Dedifferentiated amniotic fluid mesenchymal stem cell (primary cell): ENCODE results near the gene CXCL5.
"Not testable (repeated sequence)": the region's sequence is repeated elsewhere in the genome, so short reads cannot be mapped to it uniquely, and the experiment has no call there.

ENCODE experiments used
- DNase-seq: peaks from one replicate; pipeline ENCODE4 v3.0.0-alpha.2; 2016; ENCODE audit errors: extremely low spot score

Gene CXCL5

DNA sequence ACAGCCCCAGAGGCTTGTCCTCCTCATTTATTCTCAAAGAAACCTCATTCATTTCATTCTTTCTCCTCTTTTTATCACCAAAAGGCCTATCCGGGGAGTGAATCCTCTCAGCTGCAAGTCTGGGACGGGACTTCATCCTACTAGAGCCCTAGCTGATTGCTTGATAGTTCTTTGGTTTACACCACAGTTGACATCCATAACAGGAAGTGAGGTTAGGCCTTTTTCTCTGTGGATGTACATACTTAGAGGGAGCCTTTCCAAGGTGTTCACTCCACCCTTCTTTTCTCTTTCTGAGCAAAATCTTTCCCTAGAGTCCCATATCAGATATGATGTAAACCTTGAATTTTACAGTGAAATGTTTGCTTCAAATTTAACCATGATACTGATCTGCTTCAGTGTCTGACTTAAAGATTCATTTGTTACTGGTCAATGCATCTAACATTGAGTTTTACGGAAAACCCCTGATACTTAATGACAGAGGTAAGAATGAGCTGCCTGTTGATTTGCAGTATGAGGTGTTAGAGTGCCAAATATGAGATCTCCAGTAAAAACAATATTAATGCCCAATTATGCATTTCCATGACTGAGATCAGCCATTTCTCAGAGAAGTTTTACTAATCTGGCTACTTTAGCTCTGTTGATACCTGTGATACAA is 16.8 kb upstream of the CXCL5 start:
- no peak for DNase-seq

DNA sequence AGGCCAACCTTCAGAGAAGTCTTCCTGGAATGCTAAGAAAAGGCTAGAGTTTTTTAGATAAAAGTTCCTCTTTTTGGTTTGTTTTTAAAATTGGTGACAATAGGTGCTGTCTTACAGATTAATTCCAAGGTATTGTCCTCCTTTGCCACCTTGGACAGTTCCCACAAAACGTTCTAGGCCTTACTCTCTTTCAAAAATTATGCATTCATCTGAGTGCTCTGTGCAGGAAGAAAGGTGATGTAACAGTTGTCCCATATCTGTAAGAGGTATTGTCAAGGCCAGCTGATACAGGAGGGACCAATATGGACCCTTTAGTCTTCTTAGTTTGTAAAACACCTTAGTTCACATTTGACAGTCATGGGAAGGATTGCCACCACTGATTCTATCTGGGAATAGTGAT is 15.9 kb upstream of the CXCL5 start:
- DNase-seq, result no peak

DNA sequence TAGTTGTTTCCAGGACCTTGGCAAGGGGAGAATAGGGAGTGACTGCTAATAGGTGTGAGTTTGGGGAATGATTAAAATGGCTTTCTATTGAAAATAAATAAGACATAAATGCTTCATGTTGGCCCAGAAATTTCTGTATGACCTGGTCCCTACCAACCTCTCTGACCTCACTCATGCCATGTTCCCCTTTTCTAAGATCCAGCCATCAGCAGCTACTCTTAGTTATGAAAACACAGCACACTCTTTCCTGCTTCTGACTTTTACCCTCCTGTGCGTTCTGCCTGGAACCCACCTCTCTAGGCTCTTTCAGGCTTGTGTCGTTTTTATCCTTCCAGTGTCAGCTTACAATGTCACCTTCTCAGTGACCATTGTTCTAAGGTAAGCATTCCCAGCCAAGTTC is 14.8 kb upstream of the CXCL5 start:
- no peak for DNase-seq

DNA sequence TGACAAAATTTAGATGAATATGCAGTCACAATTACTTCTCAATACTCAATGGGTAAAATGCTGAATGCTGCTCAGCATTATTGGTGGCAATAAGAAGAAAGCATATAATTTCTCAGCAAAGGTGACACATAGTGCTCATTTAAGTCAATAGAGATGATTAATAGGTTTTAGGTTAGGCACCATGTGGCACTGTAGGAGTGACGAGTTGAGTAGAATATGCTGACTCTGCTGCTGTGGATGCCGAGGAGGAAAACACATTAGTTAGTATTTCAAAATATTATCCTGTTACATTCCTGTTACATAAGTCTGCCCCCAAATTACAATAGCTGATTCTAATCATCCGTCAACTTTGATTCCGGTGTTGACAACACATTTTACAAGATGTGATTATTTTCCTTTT is 13.7 kb upstream of the CXCL5 start:
- no peak for DNase-seq

- no peak for DNase-seq
These were observed 10.8 kb upstream of the CXCL5 start for GRCh38 chr4:74009307-74009706.

GRCh38 chr4:74006009-74006476 is 7.6 kb upstream of the CXCL5 start:
- DNase-seq, result no peak

DNA sequence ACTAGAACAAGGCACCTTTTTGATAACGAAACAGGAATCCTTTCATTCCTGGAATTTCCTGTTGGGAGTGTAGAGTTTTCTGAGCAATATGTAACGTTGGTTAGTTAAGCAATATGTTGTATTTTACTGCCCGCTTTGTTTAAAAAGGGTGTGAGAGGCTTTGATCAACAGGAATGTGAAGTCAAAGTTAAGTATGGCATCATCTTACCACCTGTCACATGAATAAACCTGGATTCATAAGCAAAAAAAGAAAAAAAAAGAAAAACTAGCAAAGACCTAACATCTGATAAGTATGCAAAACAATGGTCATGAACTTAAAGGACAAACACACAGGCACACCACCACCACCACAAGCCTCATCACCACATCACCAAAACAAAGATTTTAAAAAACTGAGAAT is 7.1 kb upstream of the CXCL5 start:
- no peak for DNase-seq

DNA sequence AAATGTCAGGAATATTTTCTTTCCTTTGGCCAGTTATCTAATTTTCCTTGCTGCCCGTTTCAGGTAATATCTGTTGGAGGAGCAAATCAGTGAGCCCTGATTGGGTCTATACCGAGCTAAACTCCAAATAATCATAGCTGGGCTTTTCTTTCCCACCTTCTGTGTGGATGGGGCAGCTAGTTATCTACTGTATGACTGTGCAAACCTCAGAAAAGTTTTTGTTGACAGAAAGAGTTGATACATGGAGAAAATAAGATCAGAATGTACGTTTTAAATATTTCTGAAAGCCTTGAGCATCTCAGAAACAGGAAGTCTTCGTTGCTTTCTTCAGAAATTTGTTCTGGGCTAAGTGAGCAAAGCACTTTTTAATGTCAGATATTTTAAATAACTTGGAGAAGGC is 6.2 kb upstream of the CXCL5 start:
- no peak for DNase-seq

- DNase-seq, result no peak
These were observed 1.8 kb upstream of the CXCL5 start for GRCh38 chr4:74000301-74000700.

GRCh38 chr4:73992050-73992449 is 6.4 kb downstream of the CXCL5 start:
- DNase-seq, result no peak

DNA sequence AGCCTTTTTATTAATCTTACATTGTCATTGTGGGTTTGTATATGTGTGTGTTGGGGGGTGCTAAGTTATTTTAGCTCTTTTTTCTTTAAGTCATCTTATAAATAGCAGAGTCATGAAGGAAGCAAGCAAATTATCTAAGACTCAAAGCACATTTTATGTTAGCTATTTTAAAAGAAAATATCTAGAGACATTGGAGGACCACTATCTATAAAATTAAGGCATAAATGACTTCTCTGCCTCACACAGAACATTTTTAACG is 6.8 kb downstream of the CXCL5 start:
- no peak for DNase-seq

DNA sequence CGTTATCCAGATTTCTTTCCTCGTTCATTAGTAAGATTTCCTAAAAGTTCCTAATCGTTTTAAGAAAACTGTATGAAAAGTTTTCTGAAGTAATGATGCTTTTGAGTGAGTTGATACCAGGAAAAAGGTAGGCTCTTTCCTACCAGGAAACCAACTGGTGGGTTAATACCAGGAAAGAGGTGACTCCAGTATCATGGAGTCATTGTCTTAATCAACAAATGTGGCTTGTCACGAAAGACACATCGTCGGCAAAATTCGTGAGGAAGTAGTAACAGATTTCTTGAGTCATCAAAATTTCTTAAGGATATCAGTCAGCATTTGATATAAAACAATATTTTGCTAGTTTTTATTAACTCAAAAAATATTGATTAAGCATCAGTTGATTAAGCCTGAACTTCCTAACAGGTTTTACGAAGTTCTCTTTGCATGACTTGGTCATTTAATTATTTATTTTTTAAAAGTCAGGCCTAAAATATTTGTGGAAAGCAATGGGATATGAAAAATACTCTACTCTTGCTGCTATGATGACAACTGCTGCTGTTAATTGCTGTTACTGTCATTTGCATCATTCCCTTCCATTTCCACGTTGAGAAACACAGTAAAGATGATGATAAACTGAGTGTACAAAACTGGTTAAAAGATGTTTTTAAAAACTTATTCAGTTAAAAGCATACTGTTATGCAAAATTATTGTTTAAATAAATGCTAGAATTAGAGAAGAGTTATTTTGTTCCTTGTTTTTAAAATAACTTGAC is 7.3 kb downstream of the CXCL5 start:
- no peak for DNase-seq

DNA sequence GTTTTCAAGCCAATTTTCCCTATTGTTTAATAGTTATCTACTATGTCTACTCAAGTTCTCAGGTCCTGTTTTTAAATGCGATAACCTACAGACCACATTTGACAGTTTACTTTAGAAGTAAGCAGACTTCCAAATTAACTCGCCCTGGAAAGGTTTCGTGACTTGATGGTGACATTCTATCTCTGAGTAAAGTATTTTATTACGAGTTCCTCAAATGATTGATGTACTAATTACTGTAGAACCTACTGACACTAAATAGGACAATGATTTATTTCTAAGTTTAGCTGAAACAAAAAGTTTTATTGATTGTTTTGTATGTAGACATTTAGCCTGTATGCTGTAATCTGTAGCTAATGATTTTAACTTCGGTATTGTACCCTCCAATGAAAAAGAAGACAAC is 8.5 kb downstream of the CXCL5 start:
- no peak for DNase-seq

DNA sequence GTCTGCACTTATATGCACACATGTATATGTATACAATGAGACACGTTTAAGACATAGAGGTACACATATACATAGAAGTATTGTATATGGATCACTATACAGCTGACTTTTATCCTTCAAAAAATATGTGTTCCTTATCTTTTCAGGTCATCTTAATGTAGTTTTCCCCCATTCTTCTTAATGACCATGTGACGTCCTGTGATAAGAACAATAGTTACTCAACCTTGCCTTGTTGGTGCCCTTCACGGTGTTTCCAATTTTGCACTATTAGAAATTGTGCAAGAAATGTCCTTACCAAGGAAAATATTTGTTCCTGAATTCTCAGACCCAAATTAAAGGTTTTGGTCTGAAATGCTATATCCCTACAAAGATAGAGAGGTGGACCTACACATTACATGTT is 9.4 kb downstream of the CXCL5 start:
- DNase-seq, result no peak

DNA sequence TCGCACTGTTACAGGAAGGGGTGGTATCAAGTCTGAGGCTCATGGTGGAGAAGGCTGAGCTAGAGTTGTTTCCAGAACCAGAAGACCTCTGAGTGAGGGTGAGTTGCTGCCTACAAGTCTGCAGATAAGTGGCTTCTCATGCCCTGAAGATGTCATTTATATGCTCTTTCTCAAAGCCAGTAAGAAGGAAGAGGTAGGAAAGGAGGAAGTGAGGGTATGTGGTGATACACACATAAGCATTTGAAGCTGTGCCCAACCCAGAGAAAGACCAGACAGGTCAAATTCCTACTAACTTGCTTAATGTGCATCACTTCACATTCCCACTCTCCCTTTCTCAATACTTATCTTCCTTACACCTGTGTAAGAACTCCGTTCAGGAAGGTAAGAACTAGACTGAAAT is 10.4 kb downstream of the CXCL5 start, which contains the start of gene PPBP:
TSS of gene PPBP (minus strand) at position 130 of the 400 bp plus-strand sequence. CDS start at position 43, 87 bp downstream.
- no peak for DNase-seq

DNA sequence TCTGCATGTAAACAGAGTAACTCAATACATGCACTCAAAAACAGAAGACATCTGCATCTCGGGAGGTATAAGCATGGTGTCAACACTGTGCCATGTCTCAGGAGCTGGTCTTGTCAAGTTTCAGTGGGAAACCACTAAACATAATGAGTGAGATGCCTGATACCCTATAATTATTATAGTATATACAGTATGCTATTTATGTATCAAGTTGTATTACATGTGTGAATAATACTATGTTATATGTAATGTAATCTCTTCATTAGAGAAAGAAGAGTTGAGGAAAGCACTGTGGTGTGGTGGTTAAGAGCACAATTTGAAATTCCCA is 13.0 kb downstream of the CXCL5 start:
- DNase-seq, result no peak

GRCh38 chr4:73984736-73985527 is 13.5 kb downstream of the CXCL5 start:
- no peak for DNase-seq

- not testable (repeated sequence) for DNase-seq
These were observed 17.3 kb downstream of the CXCL5 start for GRCh38 chr4:73981175-73981574.

DNA sequence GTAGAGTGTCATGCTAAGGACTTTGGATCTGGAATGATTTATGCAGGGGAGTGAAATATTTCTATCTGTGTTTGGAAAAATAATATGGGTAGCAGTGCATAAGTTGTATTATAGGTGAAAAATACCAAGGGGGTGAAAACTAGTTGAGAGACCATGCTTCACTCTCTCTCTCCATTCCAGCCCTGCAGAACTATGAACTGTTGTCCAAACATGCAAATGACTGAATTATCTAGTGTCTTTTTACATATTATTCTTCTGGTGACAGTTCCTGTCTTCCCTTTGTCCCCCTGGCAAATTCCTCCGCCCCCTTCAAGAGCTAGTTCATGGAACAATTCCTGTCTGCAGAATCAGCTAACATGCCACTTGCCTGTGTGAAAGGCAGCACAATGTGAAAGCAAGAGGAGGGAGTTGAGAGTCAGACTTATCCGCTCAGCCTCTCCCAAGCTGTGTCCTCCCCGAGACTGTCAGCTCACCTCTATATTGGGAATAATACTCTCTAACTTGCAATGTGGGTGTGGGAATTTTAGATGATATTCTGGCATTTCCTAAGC is 19.0 kb downstream of the CXCL5 start:
- DNase-seq, result no peak

DNA sequence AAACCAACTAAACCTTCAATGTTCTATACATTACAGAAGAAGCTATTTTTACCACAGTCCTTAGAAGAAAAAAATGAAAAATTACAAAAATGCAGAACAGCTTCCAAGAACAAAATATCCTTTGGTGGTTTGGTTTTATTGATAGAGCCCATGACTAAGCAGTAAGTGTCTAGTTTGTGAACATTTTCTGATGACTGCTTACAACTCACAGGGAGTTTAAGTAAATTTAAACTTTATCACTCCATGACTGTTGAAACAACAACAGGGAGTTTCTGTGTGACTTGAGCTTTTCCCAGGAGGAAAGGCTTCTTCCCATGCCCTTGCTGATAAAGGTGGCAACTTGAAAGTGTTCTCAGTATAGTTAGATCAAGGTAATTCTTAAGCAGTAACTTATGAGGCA is 19.6 kb downstream of the CXCL5 start:
- peak; percentile 74 for DNase-seq

GRCh38 chr4:73976716-73977115 is 21.8 kb downstream of the CXCL5 start:
- DNase-seq, result no peak

DNA sequence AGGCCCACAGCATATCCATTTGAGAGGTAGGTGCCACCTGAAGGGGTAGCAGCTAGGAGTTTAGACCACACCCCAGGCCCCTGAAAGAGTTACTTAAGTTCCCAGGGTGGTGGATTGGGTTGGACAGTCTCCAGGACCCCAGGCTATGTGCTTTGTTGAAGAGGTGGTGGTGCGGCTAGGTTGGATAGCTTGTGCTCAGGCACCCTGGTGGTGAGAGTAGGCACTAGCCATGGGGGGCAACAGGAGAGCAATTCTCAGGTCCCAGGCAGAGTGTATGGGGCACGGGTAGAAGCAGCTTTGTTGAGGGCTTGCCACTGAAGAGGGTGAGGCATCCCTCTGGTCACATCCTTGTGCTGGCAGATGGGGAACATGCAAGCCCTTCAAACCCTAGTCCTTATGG is 22.3 kb downstream of the CXCL5 start:
- DNase-seq, result no peak

DNA sequence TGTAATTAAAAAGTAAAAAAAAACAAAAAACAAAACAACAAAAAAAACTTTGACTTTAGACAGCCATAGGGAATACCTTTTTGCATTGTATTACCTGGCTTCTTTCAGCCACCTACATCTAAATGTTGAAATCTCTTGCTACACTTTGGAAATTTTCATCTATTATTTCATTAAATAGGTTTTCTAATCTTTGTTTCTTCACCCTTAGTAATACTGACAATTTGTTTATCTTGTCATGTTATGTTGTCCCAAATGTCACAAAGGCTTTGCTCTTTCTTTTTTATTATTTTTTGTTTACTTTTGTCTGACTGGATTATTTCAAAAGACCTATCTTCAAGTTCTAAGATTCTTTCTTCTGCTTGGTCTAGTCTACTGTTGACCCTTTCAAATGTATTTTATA is 24.1 kb downstream of the CXCL5 start:
- no peak for DNase-seq
